ENCODE measurements around the gene ARMS2. TPM values are rescaled to one million over a fixed set of nuclear protein-coding genes. Genes with fewer than 3 reads are reported as not detected.

Gene ARMS2
- total RNA-seq, 2 donors from 2014 or later = not detected

GRCh38 chr10:122454071-122454470, 382 bp upstream of the ARMS2 start:
- Histone ChIP-seq H3K9ac (ENCODE audit: extremely low read depth, low read length, poor library complexity, severe bottlenecking) (no peak overlapping the region), H3K27me3 (ENCODE audit: control insufficient read depth, insufficient read depth, low read length, poor library complexity, severe bottlenecking) (peaks cover 30% of the 10 kb centered on the region), H3K36me3 (ENCODE audit: control insufficient read depth, insufficient read depth, low read length) (no peaks in the 10 kb centered on the region), H3K4me1 (ENCODE audit: control insufficient read depth, insufficient read depth, low read length) (no peaks in the 10 kb centered on the region), H3K27ac (ENCODE audit: low read depth, low read length) (no peak overlapping the region), H3K9me3 (ENCODE audit: control insufficient read depth, low read length) (no peaks in the 10 kb centered on the region), H3K4me3 (ENCODE audit: low read length) (no peak overlapping the region)
- 78 to 94% methylated on average over 1 to 3 of the region's 3 CpGs for WGBS, 2 experiments (ENCODE audit: insufficient coverage in 1 of 2, insufficient read length in 1 of 2)
- Mint-ChIP-seq H3K4me3 (no peak overlapping the region), H3K27ac (no peak overlapping the region), H3K27me3 (ENCODE audit: insufficient read depth) (peaks cover 21% of the 10 kb centered on the region), H3K9me3 (no peaks in the 10 kb centered on the region), H3K4me1 (no peaks in the 10 kb centered on the region), H3K36me3 (ENCODE audit: low read depth) (no peaks in the 10 kb centered on the region)
- DNase-seq = no peak
- TF ChIP-seq CTCF (conservative IDR thresholded peaks at IDR 0.05) = no peak

- no peak overlapping the region for H3K27ac ChIP-seq (ENCODE audit: low read depth, low read length)
- Mint-ChIP-seq H3K36me3 (ENCODE audit: low read depth) (no peaks in the 10 kb centered on the region), H3K4me1 (no peaks in the 10 kb centered on the region), H3K27me3 (ENCODE audit: insufficient read depth) (peaks cover 31% of the 10 kb centered on the region), H3K4me3 (no peak overlapping the region), H3K9me3 (no peaks in the 10 kb centered on the region), H3K27ac (no peak overlapping the region)
- peaks cover 38% of the 10 kb centered on the region for H3K27me3 ChIP-seq (ENCODE audit: control insufficient read depth, insufficient read depth, low read length, poor library complexity, severe bottlenecking)
- TF ChIP-seq CTCF (conservative IDR thresholded peaks at IDR 0.05) = no peak
- H3K4me1 ChIP-seq (ENCODE audit: control insufficient read depth, insufficient read depth, low read length) = no peaks in the 10 kb centered on the region
- 89 to 97% methylated on average over 7 to 10 of the region's 11 CpGs for WGBS, 2 experiments (ENCODE audit: insufficient coverage in 1 of 2, insufficient read length in 1 of 2)
- H3K9ac ChIP-seq (ENCODE audit: extremely low read depth, low read length, poor library complexity, severe bottlenecking) = no peak overlapping the region
- H3K4me3 ChIP-seq (ENCODE audit: low read length) = no peak overlapping the region
- DNase-seq = no peak
- no peaks in the 10 kb centered on the region for H3K9me3 ChIP-seq (ENCODE audit: control insufficient read depth, low read length)
- no peaks in the 10 kb centered on the region for H3K36me3 ChIP-seq (ENCODE audit: control insufficient read depth, insufficient read depth, low read length)
Measured at GRCh38 chr10:122455376-122456079, 1.1 kb downstream of the ARMS2 start.

- Histone ChIP-seq H3K27ac (ENCODE audit: low read depth, low read length) (no peak overlapping the region), H3K4me1 (ENCODE audit: control insufficient read depth, insufficient read depth, low read length) (no peaks in the 10 kb centered on the region), H3K4me3 (ENCODE audit: low read length) (no peak overlapping the region), H3K36me3 (ENCODE audit: control insufficient read depth, insufficient read depth, low read length) (no peaks in the 10 kb centered on the region), H3K9ac (ENCODE audit: extremely low read depth, low read length, poor library complexity, severe bottlenecking) (no peak overlapping the region), H3K27me3 (ENCODE audit: control insufficient read depth, insufficient read depth, low read length, poor library complexity, severe bottlenecking) (peaks cover 57% of the 10 kb centered on the region), H3K9me3 (ENCODE audit: control insufficient read depth, low read length) (no peaks in the 10 kb centered on the region)
- no peak overlapping the region for H3K27ac Mint-ChIP-seq
- DNase-seq = no peak
- no peaks in the 10 kb centered on the region for H3K36me3 Mint-ChIP-seq (ENCODE audit: low read depth)
- peaks cover 6% of the 10 kb centered on the region for H3K4me1 Mint-ChIP-seq
- peaks cover 47% of the 10 kb centered on the region for H3K27me3 Mint-ChIP-seq (ENCODE audit: insufficient read depth)
- no peak for TF ChIP-seq CTCF (conservative IDR thresholded peaks at IDR 0.05)
- 90% methylated on average over 4 to 5 of the region's 5 CpGs for WGBS, 2 experiments (ENCODE audit: insufficient coverage in 1 of 2, insufficient read length in 1 of 2)
- H3K9me3 Mint-ChIP-seq = no peaks in the 10 kb centered on the region
- no peak overlapping the region for H3K4me3 Mint-ChIP-seq
Measured at GRCh38 chr10:122457934-122458333, 3.5 kb downstream of the ARMS2 start.
